Measurements from ENCODE around the gene SPACA5.
A peak's percentile ranks its signal among the peaks of the same experiment; 100 is the strongest.
"Not testable (repeated sequence)": the region's sequence is repeated elsewhere in the genome, so short reads cannot be mapped to it uniquely, and the experiment has no call there.

SPACA5 gene

DNA sequence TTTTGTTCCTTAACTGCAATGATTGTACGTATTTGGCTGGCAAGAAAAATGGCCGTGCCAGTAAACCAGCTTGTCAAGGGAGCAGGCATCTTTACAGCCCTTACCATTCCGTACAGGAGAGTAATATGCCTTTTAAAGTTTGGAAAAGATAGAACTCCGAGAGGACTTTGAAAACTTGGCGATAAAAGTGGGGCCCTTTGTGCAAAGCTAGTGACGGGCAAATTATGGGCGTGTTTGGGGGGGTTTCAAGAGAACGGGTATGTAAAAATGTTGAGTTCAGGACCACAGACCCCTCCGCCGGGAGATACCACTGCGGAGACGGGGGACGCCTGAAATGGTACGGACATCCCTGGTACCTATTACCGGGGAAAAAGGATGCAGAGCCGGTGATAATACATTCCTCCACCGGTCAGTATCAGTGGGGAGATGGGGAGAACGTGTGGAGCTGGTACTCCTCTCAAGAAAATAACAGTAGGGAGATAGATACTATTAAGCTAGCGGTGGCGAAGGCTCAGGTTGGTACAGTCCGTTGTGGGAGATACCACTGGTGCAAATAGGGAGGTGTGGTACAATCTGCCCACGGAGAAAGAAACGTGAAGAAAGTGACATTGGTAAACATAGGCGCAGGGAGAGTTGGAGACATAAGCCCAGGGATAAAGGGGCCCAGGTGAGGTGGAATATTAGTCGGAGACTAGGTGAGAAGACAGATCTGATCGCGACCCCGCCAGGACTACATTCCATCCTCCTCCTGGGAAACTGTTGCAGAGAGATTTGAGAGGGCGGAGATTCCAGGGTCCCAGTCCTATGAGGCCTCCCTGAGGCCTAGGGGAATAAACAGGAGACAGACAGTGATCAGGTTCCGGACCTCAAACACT is 14.5 kb downstream of the SPACA5 start:
- H3K27ac ChIP-seq (ENCODE audit: low read depth in 2 of 2, low read length in 2 of 2), result peak overlapping the region; percentile 76 to 80
- H3K27me3 ChIP-seq (ENCODE audit: control insufficient read depth in 2 of 2, insufficient read depth in 2 of 2, low read length in 2 of 2), result no peaks in the 10 kb centered on the region
- no peaks in the 10 kb centered on the region for H3K9me3 ChIP-seq (ENCODE audit: control insufficient read depth in 2 of 2, low read length in 2 of 2)
- peak overlapping the region; percentile 61 to 90 for H3K9ac ChIP-seq (ENCODE audit: low read depth in 1 of 2, low read length in 2 of 2)
- H3K4me1 ChIP-seq (ENCODE audit: control insufficient read depth in 2 of 2, insufficient read depth in 2 of 2, low read length in 2 of 2), result peaks cover 0 to 3% of the 10 kb centered on the region in 2 donors
- H3K36me3 ChIP-seq (ENCODE audit: control insufficient read depth in 2 of 2, insufficient read depth in 2 of 2, low read length in 2 of 2), result no peaks in the 10 kb centered on the region
- peak overlapping the region; percentile 71 to 91 for H3K4me3 ChIP-seq (ENCODE audit: low read length in 2 of 2)

DNA sequence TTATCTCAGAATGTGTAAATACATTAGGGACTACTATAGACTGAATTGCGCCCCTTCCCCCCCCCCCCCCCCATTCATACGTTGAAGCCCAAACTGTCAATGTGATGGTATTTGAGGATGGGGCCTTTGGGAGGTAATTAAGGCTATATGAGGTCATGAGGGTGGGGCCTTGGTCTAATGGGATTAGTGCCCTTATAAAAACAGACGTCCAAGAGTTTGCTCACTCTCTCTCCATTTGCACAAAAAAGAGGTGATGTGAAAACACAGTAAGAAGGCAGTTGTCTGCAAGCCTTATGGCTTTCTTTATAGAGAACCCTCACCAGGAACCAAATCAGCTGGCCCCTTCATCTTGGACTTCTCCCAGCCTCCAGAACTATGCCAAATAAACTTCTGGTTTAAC is 15.3 kb downstream of the SPACA5 start:
- Histone ChIP-seq H3K9me3 (ENCODE audit: control insufficient read depth in 2 of 2, low read length in 2 of 2) (no peaks in the 10 kb centered on the region), H3K27me3 (ENCODE audit: control insufficient read depth in 2 of 2, insufficient read depth in 2 of 2, low read length in 2 of 2) (no peaks in the 10 kb centered on the region), H3K4me1 (ENCODE audit: control insufficient read depth in 2 of 2, insufficient read depth in 2 of 2, low read length in 2 of 2) (peaks cover 0 to 3% of the 10 kb centered on the region in 2 donors), H3K27ac (ENCODE audit: low read depth in 2 of 2, low read length in 2 of 2) (no peak overlapping the region), H3K9ac (ENCODE audit: low read depth in 1 of 2, low read length in 2 of 2) (no peak overlapping the region), H3K36me3 (ENCODE audit: control insufficient read depth in 2 of 2, insufficient read depth in 2 of 2, low read length in 2 of 2) (no peaks in the 10 kb centered on the region), H3K4me3 (ENCODE audit: low read length in 2 of 2) (peak overlapping the region in 1 of 2 donors; percentile 91)

DNA sequence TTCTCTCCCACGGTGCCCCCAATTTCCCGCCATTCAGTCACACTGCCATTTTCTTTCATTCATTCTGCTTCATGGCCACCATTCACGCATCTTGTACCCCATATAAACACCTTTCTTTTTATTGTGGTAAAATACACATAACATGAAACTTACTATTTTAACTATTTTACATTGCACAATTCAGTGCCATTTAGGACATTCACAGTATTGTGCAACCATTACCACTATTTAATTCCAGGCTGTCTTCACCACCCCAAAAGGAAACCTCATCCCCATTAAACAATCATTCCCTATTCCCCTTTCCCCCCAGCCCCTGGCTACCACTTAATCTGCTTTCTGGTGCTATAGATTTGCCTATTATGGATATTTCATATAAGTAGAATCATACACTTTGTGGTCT is 15.9 kb downstream of the SPACA5 start:
- no peak overlapping the region for H3K4me3 ChIP-seq (ENCODE audit: low read length in 2 of 2)
- no peak overlapping the region for H3K9ac ChIP-seq (ENCODE audit: low read depth in 1 of 2, low read length in 2 of 2)
- H3K9me3 ChIP-seq (ENCODE audit: control insufficient read depth in 2 of 2, low read length in 2 of 2), result no peaks in the 10 kb centered on the region
- H3K4me1 ChIP-seq (ENCODE audit: control insufficient read depth in 2 of 2, insufficient read depth in 2 of 2, low read length in 2 of 2), result peaks cover 0 to 3% of the 10 kb centered on the region in 2 donors
- no peaks in the 10 kb centered on the region for H3K27me3 ChIP-seq (ENCODE audit: control insufficient read depth in 2 of 2, insufficient read depth in 2 of 2, low read length in 2 of 2)
- no peaks in the 10 kb centered on the region for H3K36me3 ChIP-seq (ENCODE audit: control insufficient read depth in 2 of 2, insufficient read depth in 2 of 2, low read length in 2 of 2)
- no peak overlapping the region for H3K27ac ChIP-seq (ENCODE audit: low read depth in 2 of 2, low read length in 2 of 2)

DNA sequence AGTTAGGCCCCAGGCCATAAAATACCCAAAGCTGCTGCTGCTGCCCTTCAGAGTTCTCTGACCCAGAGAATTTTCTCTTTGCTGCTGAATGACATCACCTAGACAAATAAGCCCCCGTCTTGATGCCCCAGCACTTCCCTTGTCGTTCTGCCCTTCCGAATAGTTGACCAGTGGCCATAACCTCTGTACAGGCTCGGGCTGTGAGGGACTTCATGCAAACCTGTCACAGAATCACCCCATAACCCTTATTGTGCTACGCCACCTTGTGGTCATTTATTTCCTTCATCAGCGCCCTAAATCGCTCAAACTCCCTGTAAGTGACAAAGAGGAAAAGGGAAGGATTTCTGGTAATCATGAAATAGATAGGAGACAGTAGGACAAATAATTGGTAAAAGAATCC is 18.8 kb downstream of the SPACA5 start:
- Histone ChIP-seq H3K27me3 (ENCODE audit: control insufficient read depth in 2 of 2, insufficient read depth in 2 of 2, low read length in 2 of 2) (no peaks in the 10 kb centered on the region), H3K36me3 (ENCODE audit: control insufficient read depth in 2 of 2, insufficient read depth in 2 of 2, low read length in 2 of 2) (no peaks in the 10 kb centered on the region), H3K9ac (ENCODE audit: low read depth in 1 of 2, low read length in 2 of 2) (no peak overlapping the region), H3K27ac (ENCODE audit: low read depth in 2 of 2, low read length in 2 of 2) (no peak overlapping the region), H3K4me1 (ENCODE audit: control insufficient read depth in 2 of 2, insufficient read depth in 2 of 2, low read length in 2 of 2) (peaks cover 0 to 3% of the 10 kb centered on the region in 2 donors), H3K9me3 (ENCODE audit: control insufficient read depth in 2 of 2, low read length in 2 of 2) (no peaks in the 10 kb centered on the region), H3K4me3 (ENCODE audit: low read length in 2 of 2) (no peak overlapping the region)

DNA sequence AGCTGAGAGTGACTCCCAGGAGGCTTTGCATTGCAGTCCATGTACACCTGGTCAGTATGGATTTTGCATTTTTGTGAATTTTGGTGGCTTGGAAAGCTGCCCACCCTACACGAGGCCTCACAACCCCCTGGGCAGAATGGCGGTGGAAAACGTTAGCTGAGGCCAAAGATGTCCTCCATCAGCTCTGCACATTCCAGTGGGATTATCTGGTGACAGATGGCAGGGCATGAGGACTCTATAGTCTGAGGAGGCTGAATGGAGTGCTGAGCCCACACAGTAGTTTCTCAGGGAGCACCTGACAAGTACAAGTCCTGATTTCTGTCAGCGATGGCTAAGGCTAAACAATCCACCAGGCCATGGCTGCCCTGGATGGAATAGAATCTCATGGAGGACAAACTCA is 20.8 kb downstream of the SPACA5 start:
- not testable (repeated sequence) for H3K27ac ChIP-seq (ENCODE audit: low read depth in 2 of 2, low read length in 2 of 2); H3K9me3 ChIP-seq (ENCODE audit: control insufficient read depth in 2 of 2, low read length in 2 of 2); H3K27me3 ChIP-seq (ENCODE audit: control insufficient read depth in 2 of 2, insufficient read depth in 2 of 2, low read length in 2 of 2); H3K4me3 ChIP-seq (ENCODE audit: low read length in 2 of 2); H3K9ac ChIP-seq (ENCODE audit: low read depth in 1 of 2, low read length in 2 of 2); H3K4me1 ChIP-seq (ENCODE audit: control insufficient read depth in 2 of 2, insufficient read depth in 2 of 2, low read length in 2 of 2); H3K36me3 ChIP-seq (ENCODE audit: control insufficient read depth in 2 of 2, insufficient read depth in 2 of 2, low read length in 2 of 2)

DNA sequence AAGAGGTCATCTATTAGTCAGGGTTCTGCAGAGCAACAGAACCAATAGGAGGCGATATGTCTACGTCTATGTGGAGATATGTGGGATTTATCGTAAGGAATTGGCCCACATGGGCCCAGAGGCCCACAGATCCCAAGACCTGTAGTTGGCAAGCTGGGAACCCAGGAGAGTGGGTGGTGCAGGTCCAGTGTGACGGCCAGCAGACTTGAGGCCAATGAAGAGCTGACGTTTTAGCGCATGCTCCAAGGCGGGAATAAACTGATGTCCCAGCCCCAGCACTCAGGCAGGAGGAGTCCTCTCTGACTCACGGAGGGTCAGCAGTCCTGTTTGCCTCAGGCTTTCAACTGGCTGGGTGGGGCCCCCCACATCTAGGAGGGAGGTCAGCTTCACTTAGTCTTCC is 21.3 kb downstream of the SPACA5 start:
- no peak overlapping the region for H3K4me3 ChIP-seq (ENCODE audit: low read length in 2 of 2)
- no peak overlapping the region for H3K27ac ChIP-seq (ENCODE audit: low read depth in 2 of 2, low read length in 2 of 2)
- no peaks in the 10 kb centered on the region for H3K27me3 ChIP-seq (ENCODE audit: control insufficient read depth in 2 of 2, insufficient read depth in 2 of 2, low read length in 2 of 2)
- no peak overlapping the region for H3K9ac ChIP-seq (ENCODE audit: low read depth in 1 of 2, low read length in 2 of 2)
- H3K36me3 ChIP-seq (ENCODE audit: control insufficient read depth in 2 of 2, insufficient read depth in 2 of 2, low read length in 2 of 2), result no peaks in the 10 kb centered on the region
- peaks cover 0 to 3% of the 10 kb centered on the region in 2 donors for H3K4me1 ChIP-seq (ENCODE audit: control insufficient read depth in 2 of 2, insufficient read depth in 2 of 2, low read length in 2 of 2)
- H3K9me3 ChIP-seq (ENCODE audit: control insufficient read depth in 2 of 2, low read length in 2 of 2), result no peaks in the 10 kb centered on the region

DNA sequence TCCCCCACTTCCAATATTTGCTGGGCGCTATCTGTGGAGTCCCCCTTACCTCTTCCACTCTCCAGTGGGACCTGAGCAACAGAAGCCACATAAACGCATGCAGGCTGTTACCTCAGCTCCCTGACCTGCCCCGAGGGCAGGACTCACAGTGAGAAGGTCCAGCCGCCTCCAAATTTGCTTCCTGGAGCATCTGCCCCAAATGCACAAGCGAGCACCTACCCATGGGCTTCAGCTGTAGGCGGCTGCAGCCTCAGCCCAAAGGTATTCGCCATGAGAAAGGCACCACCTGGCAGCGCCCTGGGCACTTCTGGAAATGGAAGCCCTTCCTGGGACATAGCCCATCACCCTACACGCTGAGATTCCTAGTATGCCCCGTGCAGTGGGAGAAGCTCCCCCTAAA is 23.4 kb downstream of the SPACA5 start:
- Histone ChIP-seq H3K9me3 (ENCODE audit: control insufficient read depth in 2 of 2, low read length in 2 of 2) (no peaks in the 10 kb centered on the region), H3K4me3 (ENCODE audit: low read length in 2 of 2) (no peak overlapping the region), H3K4me1 (ENCODE audit: control insufficient read depth in 2 of 2, insufficient read depth in 2 of 2, low read length in 2 of 2) (peaks cover 0 to 3% of the 10 kb centered on the region in 2 donors), H3K9ac (ENCODE audit: low read depth in 1 of 2, low read length in 2 of 2) (no peak overlapping the region), H3K36me3 (ENCODE audit: control insufficient read depth in 2 of 2, insufficient read depth in 2 of 2, low read length in 2 of 2) (no peaks in the 10 kb centered on the region), H3K27me3 (ENCODE audit: control insufficient read depth in 2 of 2, insufficient read depth in 2 of 2, low read length in 2 of 2) (no peaks in the 10 kb centered on the region), H3K27ac (ENCODE audit: low read depth in 2 of 2, low read length in 2 of 2) (no peak overlapping the region)

DNA sequence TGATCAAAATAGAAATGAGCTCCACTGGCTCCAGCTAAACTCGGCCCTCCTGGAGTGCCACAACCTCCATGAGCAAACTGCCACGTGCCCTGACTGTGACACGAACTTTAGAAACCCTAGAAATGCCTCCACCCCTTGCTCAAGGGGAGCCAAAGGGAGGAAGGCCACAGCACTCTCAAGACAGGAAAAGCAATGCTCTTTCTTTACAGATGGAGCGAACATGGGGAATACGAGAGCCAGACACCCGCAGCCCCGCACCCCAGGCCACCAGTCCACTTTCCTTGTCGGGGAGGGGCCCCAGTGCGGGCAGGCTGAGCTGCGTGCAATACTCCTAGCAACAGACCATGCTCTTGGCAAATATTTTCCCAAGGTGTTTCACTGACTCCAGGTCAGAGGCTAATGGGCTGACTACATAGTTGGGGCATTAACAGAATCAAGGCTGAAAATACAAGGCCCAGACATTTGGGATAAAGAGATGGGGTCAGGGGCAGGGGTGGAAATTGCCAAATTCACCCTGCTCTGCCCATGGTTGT is 23.9 kb downstream of the SPACA5 start:
- not testable (repeated sequence) for H3K27ac ChIP-seq (ENCODE audit: low read depth in 2 of 2, low read length in 2 of 2)

DNA sequence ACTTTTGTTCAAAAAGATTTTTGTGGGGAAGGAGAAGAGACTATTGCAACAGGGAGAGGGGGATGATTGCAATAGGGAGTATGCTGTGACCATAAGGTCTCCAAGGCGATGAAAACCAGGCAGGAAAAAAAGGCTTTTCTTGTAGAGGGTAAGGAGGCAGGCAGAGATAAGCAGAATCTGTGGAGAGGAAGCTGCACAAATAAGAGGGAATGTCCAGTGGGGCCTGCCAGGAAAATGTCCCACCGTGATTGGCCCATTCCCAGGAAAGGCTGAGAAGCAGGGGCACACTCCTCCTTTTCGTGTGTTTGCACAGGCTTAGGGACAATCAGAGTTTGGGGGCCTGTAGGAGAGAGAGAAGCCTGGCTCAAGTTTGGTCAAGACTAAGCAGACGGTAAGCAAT is 29.1 kb downstream of the SPACA5 start:
- no peaks in the 10 kb centered on the region for H3K9me3 ChIP-seq (ENCODE audit: control insufficient read depth in 2 of 2, low read length in 2 of 2)
- no peaks in the 10 kb centered on the region for H3K4me1 ChIP-seq (ENCODE audit: control insufficient read depth in 2 of 2, insufficient read depth in 2 of 2, low read length in 2 of 2)
- no peaks in the 10 kb centered on the region for H3K27me3 ChIP-seq (ENCODE audit: control insufficient read depth in 2 of 2, insufficient read depth in 2 of 2, low read length in 2 of 2)
- no peak overlapping the region for H3K27ac ChIP-seq (ENCODE audit: low read depth in 2 of 2, low read length in 2 of 2)
- H3K4me3 ChIP-seq (ENCODE audit: low read length in 2 of 2), result no peak overlapping the region
- H3K36me3 ChIP-seq (ENCODE audit: control insufficient read depth in 2 of 2, insufficient read depth in 2 of 2, low read length in 2 of 2), result no peaks in the 10 kb centered on the region
- no peak overlapping the region for H3K9ac ChIP-seq (ENCODE audit: low read depth in 1 of 2, low read length in 2 of 2)

More for the DNA sequence above, 23.9 kb downstream of the SPACA5 start:
- not testable (repeated sequence) for H3K4me3 ChIP-seq (ENCODE audit: low read length in 2 of 2); H3K4me1 ChIP-seq (ENCODE audit: control insufficient read depth in 2 of 2, insufficient read depth in 2 of 2, low read length in 2 of 2); H3K27me3 ChIP-seq (ENCODE audit: control insufficient read depth in 2 of 2, insufficient read depth in 2 of 2, low read length in 2 of 2); H3K36me3 ChIP-seq (ENCODE audit: control insufficient read depth in 2 of 2, insufficient read depth in 2 of 2, low read length in 2 of 2); H3K9me3 ChIP-seq (ENCODE audit: control insufficient read depth in 2 of 2, low read length in 2 of 2); H3K9ac ChIP-seq (ENCODE audit: low read depth in 1 of 2, low read length in 2 of 2)

DNA sequence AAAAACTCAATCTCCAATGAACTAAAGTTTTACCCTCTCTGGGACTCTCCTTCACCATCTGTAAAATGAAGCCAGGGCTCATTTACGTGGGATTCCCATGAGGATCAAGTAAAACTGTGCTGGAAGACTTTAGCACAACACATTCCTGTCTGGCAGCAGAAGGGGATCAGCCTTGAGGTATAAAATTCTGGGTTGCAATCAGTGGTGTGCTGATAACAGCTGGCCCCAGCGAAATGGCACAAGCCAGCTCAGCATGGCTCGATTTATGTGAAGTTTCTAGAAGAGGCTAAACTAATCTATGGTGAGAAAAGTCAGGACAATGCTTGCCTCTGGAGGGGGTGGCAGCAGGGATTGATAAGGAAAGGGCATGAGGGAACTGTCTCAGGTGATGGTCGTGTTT is 36.3 kb downstream of the SPACA5 start:
- Histone ChIP-seq H3K27me3 (ENCODE audit: control insufficient read depth in 2 of 2, insufficient read depth in 2 of 2, low read length in 2 of 2) (no peaks in the 10 kb centered on the region), H3K4me3 (ENCODE audit: low read length in 2 of 2) (no peak overlapping the region), H3K4me1 (ENCODE audit: control insufficient read depth in 2 of 2, insufficient read depth in 2 of 2, low read length in 2 of 2) (no peaks in the 10 kb centered on the region), H3K27ac (ENCODE audit: low read depth in 2 of 2, low read length in 2 of 2) (no peak overlapping the region), H3K36me3 (ENCODE audit: control insufficient read depth in 2 of 2, insufficient read depth in 2 of 2, low read length in 2 of 2) (no peaks in the 10 kb centered on the region), H3K9me3 (ENCODE audit: control insufficient read depth in 2 of 2, low read length in 2 of 2) (no peaks in the 10 kb centered on the region), H3K9ac (ENCODE audit: low read depth in 1 of 2, low read length in 2 of 2) (no peak overlapping the region)
